ENCODE data around the gene ACOXL.

The ACOXL gene

DNA sequence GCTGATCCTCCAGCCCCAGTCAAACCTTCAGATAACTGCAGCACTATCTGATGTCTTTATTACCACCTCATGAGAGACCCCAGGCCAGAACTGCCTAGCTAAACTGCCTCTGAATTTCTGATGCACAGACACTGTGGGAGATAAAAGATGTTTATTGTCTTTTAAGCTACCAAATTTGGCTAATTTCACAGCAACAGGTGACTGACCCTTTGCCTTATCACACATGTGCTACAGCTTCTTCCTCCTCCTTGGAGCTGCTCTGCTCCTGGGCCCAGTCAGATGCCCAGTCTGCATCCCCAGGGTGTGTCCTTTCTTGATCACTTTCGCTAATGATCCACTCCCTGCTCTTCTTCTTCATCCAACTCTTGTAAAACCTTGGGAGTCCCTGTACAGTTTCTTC, 19.6 kb upstream of the ACOXL start:
- Histone ChIP-seq H3K9me3 (ENCODE audit: control insufficient read depth, insufficient read depth, low read length) (no peaks in the 10 kb centered on the region), H4K20me1 (ENCODE audit: control insufficient read depth, insufficient read depth, low read depth, low read length) (no peaks in the 10 kb centered on the region), H3K4me3 (ENCODE audit: low read length) (no peak overlapping the region)

DNA sequence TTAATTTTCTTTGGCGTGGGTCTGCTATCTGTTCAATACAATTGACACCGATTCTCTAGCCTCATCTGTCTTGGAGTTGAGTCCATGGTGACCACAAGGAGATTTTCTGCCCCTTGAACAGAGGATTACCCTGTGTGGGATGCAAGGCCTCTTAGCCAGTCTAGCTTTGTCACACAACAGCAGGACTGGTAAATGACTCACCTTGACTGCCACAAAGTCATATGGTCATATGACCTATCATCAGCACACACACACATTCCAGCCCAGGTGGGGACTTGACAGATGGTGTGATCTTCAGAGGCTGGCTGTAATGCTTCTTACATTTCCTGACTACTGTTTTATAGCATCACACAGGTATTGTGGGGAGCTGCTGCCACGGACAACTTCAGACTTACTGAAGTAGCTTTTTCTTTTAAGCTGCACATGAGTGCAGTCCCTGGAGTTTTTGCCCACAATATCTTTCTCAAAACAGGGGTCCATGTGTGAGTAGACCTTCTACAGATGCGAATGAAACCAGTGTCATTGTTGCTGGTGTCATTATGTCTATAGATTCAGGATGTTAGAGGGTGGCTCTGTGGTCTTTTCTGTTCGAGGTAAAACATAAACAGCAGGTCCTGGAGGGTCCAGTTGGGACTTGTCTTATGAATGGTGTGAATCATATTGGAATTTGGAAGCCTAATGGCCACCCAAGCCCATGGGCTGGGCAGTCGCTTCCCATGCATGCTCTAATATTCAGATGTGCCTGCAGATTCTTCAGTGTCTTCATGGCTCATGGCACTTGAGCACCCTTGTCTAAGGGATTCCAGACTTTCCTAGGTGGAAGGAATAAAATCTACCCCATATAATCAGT, 18.6 kb upstream of the ACOXL start:
- Histone ChIP-seq H3K27me3 (ENCODE audit: control insufficient read depth, low read length) (peaks cover 62% of the 10 kb centered on the region), H3K4me3 (ENCODE audit: low read length) (no peak overlapping the region), H3K9me3 (ENCODE audit: control insufficient read depth, insufficient read depth, low read length) (no peaks in the 10 kb centered on the region), H3K4me1 (ENCODE audit: control insufficient read depth, low read length) (no peaks in the 10 kb centered on the region), H3K27ac (ENCODE audit: low read depth, low read length) (no peak overlapping the region), H3K79me2 (ENCODE audit: control insufficient read depth, low read length) (no peaks in the 10 kb centered on the region), H3K36me3 (ENCODE audit: control insufficient read depth, low read length) (no peaks in the 10 kb centered on the region), H3K4me2 (ENCODE audit: low read length) (no peak overlapping the region), H3F3A (ENCODE audit: control insufficient read depth, insufficient read depth) (no peaks in the 10 kb centered on the region), H3K9me2 (replicated peaks; ENCODE audit: control insufficient read depth, low read length) (no peaks in the 10 kb centered on the region), H4K20me1 (ENCODE audit: control insufficient read depth, insufficient read depth, low read depth, low read length) (no peaks in the 10 kb centered on the region)
- TF ChIP-seq, protein P1, sequence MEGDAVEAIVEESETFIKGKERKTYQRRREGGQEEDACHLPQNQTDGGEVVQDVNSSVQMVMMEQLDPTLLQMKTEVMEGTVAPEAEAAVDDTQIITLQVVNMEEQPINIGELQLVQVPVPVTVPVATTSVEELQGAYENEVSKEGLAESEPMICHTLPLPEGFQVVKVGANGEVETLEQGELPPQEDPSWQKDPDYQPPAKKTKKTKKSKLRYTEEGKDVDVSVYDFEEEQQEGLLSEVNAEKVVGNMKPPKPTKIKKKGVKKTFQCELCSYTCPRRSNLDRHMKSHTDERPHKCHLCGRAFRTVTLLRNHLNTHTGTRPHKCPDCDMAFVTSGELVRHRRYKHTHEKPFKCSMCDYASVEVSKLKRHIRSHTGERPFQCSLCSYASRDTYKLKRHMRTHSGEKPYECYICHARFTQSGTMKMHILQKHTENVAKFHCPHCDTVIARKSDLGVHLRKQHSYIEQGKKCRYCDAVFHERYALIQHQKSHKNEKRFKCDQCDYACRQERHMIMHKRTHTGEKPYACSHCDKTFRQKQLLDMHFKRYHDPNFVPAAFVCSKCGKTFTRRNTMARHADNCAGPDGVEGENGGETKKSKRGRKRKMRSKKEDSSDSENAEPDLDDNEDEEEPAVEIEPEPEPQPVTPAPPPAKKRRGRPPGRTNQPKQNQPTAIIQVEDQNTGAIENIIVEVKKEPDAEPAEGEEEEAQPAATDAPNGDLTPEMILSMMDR (IDR thresholded peaks at IDR 0.05; ENCODE audit: low read depth, low read length, poor library complexity, severe bottlenecking): no peak
- no peak for TF ChIP-seq EZH2phosphoT487 (IDR thresholded peaks at IDR 0.05; ENCODE audit: borderline replicate concordance, low read length)

More for the DNA sequence above, 19.6 kb upstream of the ACOXL start:
- Histone ChIP-seq H3K4me1 (ENCODE audit: control insufficient read depth, low read length) (no peaks in the 10 kb centered on the region), H3K27me3 (ENCODE audit: control insufficient read depth, low read length) (peaks cover 58% of the 10 kb centered on the region), H3K27ac (ENCODE audit: low read depth, low read length) (no peak overlapping the region), H3K4me2 (ENCODE audit: low read length) (no peak overlapping the region), H3K79me2 (ENCODE audit: control insufficient read depth, low read length) (no peaks in the 10 kb centered on the region), H3F3A (ENCODE audit: control insufficient read depth, insufficient read depth) (no peaks in the 10 kb centered on the region), H3K9me2 (replicated peaks; ENCODE audit: control insufficient read depth, low read length) (no peaks in the 10 kb centered on the region), H3K36me3 (ENCODE audit: control insufficient read depth, low read length) (no peaks in the 10 kb centered on the region)
- TF ChIP-seq, protein P1 (IDR thresholded peaks at IDR 0.05; ENCODE audit: low read depth, low read length, poor library complexity, severe bottlenecking): no peak
- TF ChIP-seq EZH2phosphoT487 (IDR thresholded peaks at IDR 0.05; ENCODE audit: borderline replicate concordance, low read length): no peak

DNA sequence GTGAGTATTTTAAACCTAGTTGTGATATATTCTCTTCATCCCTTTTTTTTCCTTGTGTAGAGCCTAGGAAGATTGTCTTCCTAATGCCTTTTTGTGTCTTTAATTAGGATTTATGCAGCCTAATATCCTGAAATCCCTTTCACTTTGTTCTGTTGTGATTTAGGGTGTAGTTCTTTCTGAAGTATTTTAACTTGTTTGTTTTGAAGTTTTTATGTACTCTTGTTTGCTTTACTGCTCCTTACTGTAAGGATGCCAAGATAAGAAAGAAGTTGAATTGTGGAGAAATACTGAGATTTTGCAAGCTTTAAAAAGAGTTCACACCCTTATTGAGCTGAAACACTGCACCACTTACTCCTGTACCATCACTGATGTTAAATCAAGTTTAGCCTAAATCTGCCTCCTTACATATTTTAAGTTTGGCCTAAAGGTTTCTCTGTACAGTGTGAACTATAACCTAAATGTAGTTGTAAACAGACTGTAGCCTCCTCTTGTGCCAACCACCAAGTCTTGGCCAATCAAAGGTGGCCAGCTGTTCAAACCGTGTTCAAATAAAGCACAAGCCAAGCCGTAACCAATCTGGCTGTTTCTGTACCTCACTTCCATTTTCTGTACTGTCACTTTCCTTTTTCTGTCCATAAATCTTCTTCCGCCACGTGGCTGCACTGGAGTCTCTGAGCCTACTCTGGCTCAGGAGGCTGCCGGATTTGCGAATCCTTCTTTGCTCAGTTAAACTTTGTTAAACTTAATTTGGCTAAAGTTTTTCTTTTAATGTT, 17.7 kb upstream of the ACOXL start:
- peaks cover 59% of the 10 kb centered on the region for H3K27me3 ChIP-seq (ENCODE audit: control insufficient read depth, low read length)
- H3K9me3 ChIP-seq (ENCODE audit: control insufficient read depth, insufficient read depth, low read length): no peaks in the 10 kb centered on the region
- H3K4me2 ChIP-seq (ENCODE audit: low read length): no peak overlapping the region
- no peaks in the 10 kb centered on the region for H3K79me2 ChIP-seq (ENCODE audit: control insufficient read depth, low read length)
- no peak overlapping the region for H3K27ac ChIP-seq (ENCODE audit: low read depth, low read length)
- H3K4me3 ChIP-seq (ENCODE audit: low read length): no peak overlapping the region
- TF ChIP-seq, protein P1 (IDR thresholded peaks at IDR 0.05; ENCODE audit: low read depth, low read length, poor library complexity, severe bottlenecking): no peak
- no peak for TF ChIP-seq EZH2phosphoT487 (IDR thresholded peaks at IDR 0.05; ENCODE audit: borderline replicate concordance, low read length)
- H4K20me1 ChIP-seq (ENCODE audit: control insufficient read depth, insufficient read depth, low read depth, low read length): no peaks in the 10 kb centered on the region
- no peaks in the 10 kb centered on the region for H3F3A ChIP-seq (ENCODE audit: control insufficient read depth, insufficient read depth)
- no peaks in the 10 kb centered on the region for H3K9me2 ChIP-seq (replicated peaks; ENCODE audit: control insufficient read depth, low read length)
- H3K4me1 ChIP-seq (ENCODE audit: control insufficient read depth, low read length): no peaks in the 10 kb centered on the region
- no peaks in the 10 kb centered on the region for H3K36me3 ChIP-seq (ENCODE audit: control insufficient read depth, low read length)
